SK-N-SH treated with all-trans-retinoic acid at 6 μM for 48 hours (cell line): ENCODE data around the gene TTBK2.

Experiments used
- ATAC-seq: fragments of 200-7000 bp; cut with Tn5 transposase; 3 replicates; pipeline ENCODE4 v1.9.1; 2020; ENCODE audit warnings: mild to moderate bottlenecking, moderate library complexity
- ARNTL ChIP-seq: fragments of 450-650 bp; formaldehyde crosslinking; IDR thresholded peaks from 2 replicates; pipeline ENCODE4 v1.5.0; 2020; ENCODE audit warnings: low read depth, mild to moderate bottlenecking, moderate library complexity, borderline replicate concordance
- BACH2 ChIP-seq: fragments of 250-450 bp; sonication (Bioruptor Pico); IDR thresholded peaks from 2 replicates; pipeline ENCODE4 v1.9.0; 2021; ENCODE audit warnings: mild to moderate bottlenecking, borderline replicate concordance
- CSDC2 ChIP-seq: fragments of 250-450 bp; sonication (Bioruptor Pico); IDR thresholded peaks from 2 replicates; pipeline ENCODE4 v1.5.0; 2020; ENCODE audit warnings: mild to moderate bottlenecking, moderate library complexity
- ESRRG ChIP-seq: fragments of 250-450 bp; sonication (Bioruptor Pico); IDR thresholded peaks from 2 replicates; pipeline ENCODE4 v1.6.1; 2021; ENCODE audit warnings: mild to moderate bottlenecking
- GLIS3 ChIP-seq: fragments of 250-450 bp; sonication (Bioruptor Pico); IDR thresholded peaks from 2 replicates; pipeline ENCODE4 v1.5.0; 2020; ENCODE audit warnings: mild to moderate bottlenecking, moderate library complexity
- ISL1 ChIP-seq: fragments of 250-450 bp; sonication (Bioruptor Pico); IDR thresholded peaks from 2 replicates; pipeline ENCODE4 v2.1.2; 2022; ENCODE audit warnings: mild to moderate bottlenecking, moderate library complexity
- PATZ1 ChIP-seq: fragments of 250-450 bp; sonication (Bioruptor Pico); IDR thresholded peaks from 2 replicates; pipeline ENCODE4 v1.8.0; 2020; ENCODE audit warnings: mild to moderate bottlenecking, moderate library complexity, borderline replicate concordance
- PPARA ChIP-seq: fragments of 250-450 bp; sonication (Bioruptor Pico); IDR thresholded peaks from 2 replicates; pipeline ENCODE4 v1.5.0; 2020; ENCODE audit warnings: mild to moderate bottlenecking, borderline replicate concordance
- RARB ChIP-seq: fragments of 250-450 bp; sonication (Bioruptor Pico); IDR thresholded peaks from 2 replicates; pipeline ENCODE4 v1.8.0; 2021; ENCODE audit warnings: mild to moderate bottlenecking, moderate library complexity
- SNAI2 ChIP-seq: fragments of 250-450 bp; sonication (Bioruptor Pico); IDR thresholded peaks from 2 replicates; pipeline ENCODE4 v1.5.0; 2020; ENCODE audit warnings: mild to moderate bottlenecking, moderate library complexity
- TCF4 ChIP-seq: fragments of 250-450 bp; sonication (Bioruptor Pico); IDR thresholded peaks from 2 replicates; pipeline ENCODE4 v1.8.0; 2021; ENCODE audit warnings: mild to moderate bottlenecking, moderate library complexity, borderline replicate concordance
- TOX ChIP-seq: fragments of 250-450 bp; sonication (Bioruptor Pico); IDR thresholded peaks from 2 replicates; pipeline ENCODE4 v1.8.0; 2021; ENCODE audit warnings: mild to moderate bottlenecking, moderate library complexity, borderline replicate concordance
- ZC3H10 ChIP-seq: fragments of 250-450 bp; sonication (Bioruptor Pico); IDR thresholded peaks from 2 replicates; pipeline ENCODE4 v1.5.1; 2021; ENCODE audit warnings: mild to moderate bottlenecking, moderate library complexity
- ZFP3 ChIP-seq: fragments of 250-450 bp; sonication (Bioruptor Pico); IDR thresholded peaks from 2 replicates; pipeline ENCODE4 v1.5.0; 2020; ENCODE audit warnings: mild to moderate bottlenecking, moderate library complexity
- ZFP30 ChIP-seq: fragments of 450-650 bp; formaldehyde crosslinking; IDR thresholded peaks from 2 replicates; pipeline ENCODE4 v1.5.0; 2022; ENCODE audit warnings: mild to moderate bottlenecking, moderate library complexity
- ZNF565 ChIP-seq: fragments of 450-650 bp; formaldehyde crosslinking; conservative IDR thresholded peaks from 2 replicates; pipeline ENCODE4 v1.5.0; 2020; ENCODE audit warnings: low read depth, mild to moderate bottlenecking, moderate library complexity
- ZNF70 ChIP-seq: fragments of 450-650 bp; formaldehyde crosslinking; IDR thresholded peaks from 2 replicates; pipeline ENCODE4 v1.5.0; 2020; ENCODE audit warnings: mild to moderate bottlenecking, moderate library complexity
- ZNF8 ChIP-seq: fragments of 450-650 bp; formaldehyde crosslinking; IDR thresholded peaks from 2 replicates; pipeline ENCODE4 v1.5.0; 2020; ENCODE audit warnings: mild to moderate bottlenecking, moderate library complexity
- TF ChIP-seq, protein P1 (sequence below): fragments of 250-450 bp; sonication (Bioruptor Pico); IDR thresholded peaks from 2 replicates; pipeline ENCODE4 v1.5.1; 2021; ENCODE audit warnings: mild to moderate bottlenecking, moderate library complexity
- TF ChIP-seq, protein P2 (sequence below): fragments of 250-450 bp; sonication (Bioruptor Pico); IDR thresholded peaks from 2 replicates; pipeline ENCODE4 v1.5.1; 2020; ENCODE audit warnings: low read depth, mild to moderate bottlenecking, moderate library complexity
- TF ChIP-seq, protein P3 (sequence below): fragments of 250-450 bp; sonication (Bioruptor Pico); IDR thresholded peaks from 2 replicates; pipeline ENCODE4 v1.5.0; 2020; ENCODE audit warnings: mild to moderate bottlenecking, moderate library complexity
- TF ChIP-seq, protein P4 (sequence below): fragments of 250-450 bp; sonication (Bioruptor Pico); IDR thresholded peaks from 2 replicates; pipeline ENCODE4 v1.8.0; 2021; ENCODE audit warnings: low read depth, mild to moderate bottlenecking, moderate library complexity, borderline replicate concordance

TTBK2 gene

GRCh38 chr15:42929306-42929848, 8.8 kb upstream of the TTBK2 start (continued):
- TF ChIP-seq BACH2 (CRISPR knock-in tag) = no peak

- peak; percentile 44 for ATAC-seq
- no peak for TF ChIP-seq PPARA
- TF ChIP-seq ZNF8 (CRISPR knock-in tag) = no peak
- TF ChIP-seq ESRRG (CRISPR knock-in tag) = no peak
- TF ChIP-seq ZNF70 (CRISPR knock-in tag) = no peak
- no peak for TF ChIP-seq ZFP30 (CRISPR knock-in tag)
- TF ChIP-seq, protein P1, sequence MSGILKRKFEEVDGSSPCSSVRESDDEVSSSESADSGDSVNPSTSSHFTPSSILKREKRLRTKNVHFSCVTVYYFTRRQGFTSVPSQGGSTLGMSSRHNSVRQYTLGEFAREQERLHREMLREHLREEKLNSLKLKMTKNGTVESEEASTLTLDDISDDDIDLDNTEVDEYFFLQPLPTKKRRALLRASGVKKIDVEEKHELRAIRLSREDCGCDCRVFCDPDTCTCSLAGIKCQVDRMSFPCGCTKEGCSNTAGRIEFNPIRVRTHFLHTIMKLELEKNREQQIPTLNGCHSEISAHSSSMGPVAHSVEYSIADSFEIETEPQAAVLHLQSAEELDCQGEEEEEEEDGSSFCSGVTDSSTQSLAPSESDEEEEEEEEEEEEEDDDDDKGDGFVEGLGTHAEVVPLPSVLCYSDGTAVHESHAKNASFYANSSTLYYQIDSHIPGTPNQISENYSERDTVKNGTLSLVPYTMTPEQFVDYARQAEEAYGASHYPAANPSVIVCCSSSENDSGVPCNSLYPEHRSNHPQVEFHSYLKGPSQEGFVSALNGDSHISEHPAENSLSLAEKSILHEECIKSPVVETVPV (CRISPR knock-in tag) = no peak
- TF ChIP-seq TCF4 (CRISPR knock-in tag) = no peak
- TF ChIP-seq GLIS3 (CRISPR knock-in tag) = no peak
- no peak for TF ChIP-seq ARNTL (CRISPR knock-in tag)
- no peak for TF ChIP-seq ZC3H10 (CRISPR knock-in tag)
- TF ChIP-seq, protein P2, sequence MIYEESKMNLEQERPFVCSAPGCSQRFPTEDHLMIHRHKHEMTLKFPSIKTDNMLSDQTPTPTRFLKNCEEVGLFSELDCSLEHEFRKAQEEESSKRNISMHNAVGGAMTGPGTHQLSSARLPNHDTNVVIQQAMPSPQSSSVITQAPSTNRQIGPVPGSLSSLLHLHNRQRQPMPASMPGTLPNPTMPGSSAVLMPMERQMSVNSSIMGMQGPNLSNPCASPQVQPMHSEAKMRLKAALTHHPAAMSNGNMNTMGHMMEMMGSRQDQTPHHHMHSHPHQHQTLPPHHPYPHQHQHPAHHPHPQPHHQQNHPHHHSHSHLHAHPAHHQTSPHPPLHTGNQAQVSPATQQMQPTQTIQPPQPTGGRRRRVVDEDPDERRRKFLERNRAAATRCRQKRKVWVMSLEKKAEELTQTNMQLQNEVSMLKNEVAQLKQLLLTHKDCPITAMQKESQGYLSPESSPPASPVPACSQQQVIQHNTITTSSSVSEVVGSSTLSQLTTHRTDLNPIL (CRISPR knock-in tag) = no peak
- no peak for TF ChIP-seq TOX (CRISPR knock-in tag)
- no peak for TF ChIP-seq ISL1 (CRISPR knock-in tag)
- no peak for TF ChIP-seq SNAI2 (CRISPR knock-in tag)
- no peak for TF ChIP-seq ZNF565 (CRISPR knock-in tag)
- TF ChIP-seq BACH2 (CRISPR knock-in tag) = no peak
- TF ChIP-seq CSDC2 (CRISPR knock-in tag) = no peak
- TF ChIP-seq RARB (CRISPR knock-in tag) = no peak
- no peak for TF ChIP-seq PATZ1 (CRISPR knock-in tag)
- TF ChIP-seq ZFP3 (CRISPR knock-in tag) = no peak
- TF ChIP-seq, all 23 proteins: peak for 0
Measured at GRCh38 chr15:42921342-42921731, 759 bp upstream of the TTBK2 start.

DNA sequence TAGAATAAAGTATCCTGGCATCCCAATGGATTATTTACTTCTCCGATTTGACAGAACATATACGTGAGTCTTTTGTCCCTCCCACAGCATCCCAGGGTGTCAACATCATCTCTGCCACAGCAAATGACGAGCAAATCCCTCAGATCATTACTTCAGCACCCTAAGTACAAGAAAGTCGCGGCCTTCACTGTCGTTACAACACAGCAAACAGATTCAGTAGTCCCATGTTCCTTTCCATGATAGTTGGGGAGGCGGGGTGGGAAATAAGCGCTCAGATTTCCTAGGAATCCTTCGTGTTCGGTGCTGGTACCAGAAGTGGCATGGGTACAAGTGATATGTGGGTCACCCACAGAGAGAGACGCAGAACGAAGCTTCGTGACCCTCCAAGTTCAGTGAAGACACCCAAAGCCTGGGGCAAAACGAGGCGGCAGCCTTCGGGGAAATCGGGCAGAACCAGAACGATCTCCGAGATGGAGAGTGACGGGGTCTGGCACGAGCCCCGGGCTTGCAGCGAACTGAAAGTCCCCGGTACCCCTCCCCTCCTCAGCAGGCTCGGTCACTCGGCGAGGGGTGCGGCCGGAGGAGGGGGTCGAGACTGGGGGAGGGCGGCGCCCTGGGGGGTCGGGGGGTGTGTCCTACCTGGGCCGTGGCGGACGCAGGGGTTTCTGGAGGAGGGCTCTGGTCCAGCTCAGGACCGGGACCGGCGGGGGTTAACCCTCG, 619 bp downstream of the TTBK2 start:
- ATAC-seq = peak; percentile 33
- TF ChIP-seq, protein P2 (CRISPR knock-in tag) = no peak
- TF ChIP-seq ZNF8 (CRISPR knock-in tag) = no peak
- TF ChIP-seq, protein P3, sequence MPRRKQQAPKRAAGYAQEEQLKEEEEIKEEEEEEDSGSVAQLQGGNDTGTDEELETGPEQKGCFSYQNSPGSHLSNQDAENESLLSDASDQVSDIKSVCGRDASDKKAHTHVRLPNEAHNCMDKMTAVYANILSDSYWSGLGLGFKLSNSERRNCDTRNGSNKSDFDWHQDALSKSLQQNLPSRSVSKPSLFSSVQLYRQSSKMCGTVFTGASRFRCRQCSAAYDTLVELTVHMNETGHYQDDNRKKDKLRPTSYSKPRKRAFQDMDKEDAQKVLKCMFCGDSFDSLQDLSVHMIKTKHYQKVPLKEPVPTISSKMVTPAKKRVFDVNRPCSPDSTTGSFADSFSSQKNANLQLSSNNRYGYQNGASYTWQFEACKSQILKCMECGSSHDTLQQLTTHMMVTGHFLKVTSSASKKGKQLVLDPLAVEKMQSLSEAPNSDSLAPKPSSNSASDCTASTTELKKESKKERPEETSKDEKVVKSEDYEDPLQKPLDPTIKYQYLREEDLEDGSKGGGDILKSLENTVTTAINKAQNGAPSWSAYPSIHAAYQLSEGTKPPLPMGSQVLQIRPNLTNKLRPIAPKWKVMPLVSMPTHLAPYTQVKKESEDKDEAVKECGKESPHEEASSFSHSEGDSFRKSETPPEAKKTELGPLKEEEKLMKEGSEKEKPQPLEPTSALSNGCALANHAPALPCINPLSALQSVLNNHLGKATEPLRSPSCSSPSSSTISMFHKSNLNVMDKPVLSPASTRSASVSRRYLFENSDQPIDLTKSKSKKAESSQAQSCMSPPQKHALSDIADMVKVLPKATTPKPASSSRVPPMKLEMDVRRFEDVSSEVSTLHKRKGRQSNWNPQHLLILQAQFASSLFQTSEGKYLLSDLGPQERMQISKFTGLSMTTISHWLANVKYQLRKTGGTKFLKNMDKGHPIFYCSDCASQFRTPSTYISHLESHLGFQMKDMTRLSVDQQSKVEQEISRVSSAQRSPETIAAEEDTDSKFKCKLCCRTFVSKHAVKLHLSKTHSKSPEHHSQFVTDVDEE (CRISPR knock-in tag) = no peak
- TF ChIP-seq, protein P4, sequence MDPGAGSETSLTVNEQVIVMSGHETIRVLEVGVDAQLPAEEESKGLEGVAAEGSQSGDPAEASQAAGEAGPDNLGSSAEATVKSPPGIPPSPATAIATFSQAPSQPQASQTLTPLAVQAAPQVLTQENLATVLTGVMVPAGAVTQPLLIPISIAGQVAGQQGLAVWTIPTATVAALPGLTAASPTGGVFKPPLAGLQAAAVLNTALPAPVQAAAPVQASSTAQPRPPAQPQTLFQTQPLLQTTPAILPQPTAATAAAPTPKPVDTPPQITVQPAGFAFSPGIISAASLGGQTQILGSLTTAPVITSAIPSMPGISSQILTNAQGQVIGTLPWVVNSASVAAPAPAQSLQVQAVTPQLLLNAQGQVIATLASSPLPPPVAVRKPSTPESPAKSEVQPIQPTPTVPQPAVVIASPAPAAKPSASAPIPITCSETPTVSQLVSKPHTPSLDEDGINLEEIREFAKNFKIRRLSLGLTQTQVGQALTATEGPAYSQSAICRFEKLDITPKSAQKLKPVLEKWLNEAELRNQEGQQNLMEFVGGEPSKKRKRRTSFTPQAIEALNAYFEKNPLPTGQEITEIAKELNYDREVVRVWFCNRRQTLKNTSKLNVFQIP (CRISPR knock-in tag) = no peak
- TF ChIP-seq ARNTL (CRISPR knock-in tag) = no peak
- TF ChIP-seq TCF4 (CRISPR knock-in tag) = no peak
- TF ChIP-seq, protein P1 (CRISPR knock-in tag) = no peak
- TF ChIP-seq PATZ1 (CRISPR knock-in tag) = no peak
- TF ChIP-seq ZNF565 (CRISPR knock-in tag) = no peak
- TF ChIP-seq RARB (CRISPR knock-in tag) = no peak
- TF ChIP-seq ESRRG (CRISPR knock-in tag) = no peak
- TF ChIP-seq BACH2 (CRISPR knock-in tag) = no peak
- no peak for TF ChIP-seq ISL1 (CRISPR knock-in tag)
- TF ChIP-seq ZFP3 (CRISPR knock-in tag) = no peak
